Measurements from ENCODE around the gene USP32. TPM values are rescaled to one million over a fixed set of nuclear protein-coding genes. Genes with fewer than 3 reads are reported as not detected.

USP32 gene
- total RNA-seq, 4 donors from 2014 or later = 14.7 to 86.0 (median 54.8) TPM

- TF ChIP-seq EP300 (IDR thresholded peaks at IDR 0.05; ENCODE audit: low read depth) (no peak), POLR2AphosphoS5 (IDR thresholded peaks at IDR 0.05) (peak in 1 of 3 donors; percentile 23), POLR2A (IDR thresholded peaks at IDR 0.05) (no peak), CTCF (IDR thresholded peaks at IDR 0.05) (no peak)
- in situ Hi-C loops (cut with MboI; ENCODE audit: low pct_ligation_motif_present in 1 of 4, low pct_unique_long_range_greater_than_20kb in 1 of 4, low sequenced_read_pairs in 3 of 4) = no loop called here
- no peaks in the 10 kb centered on the region for H3K9me3 ChIP-seq
Measured at GRCh38 chr17:60165971-60166370, 226.0 kb downstream of the USP32 start.

GRCh38 chr17:60165223-60165622, 226.7 kb downstream of the USP32 start:
- intact Hi-C loops (cut with DNase I; ENCODE audit: low total_unique reads) = no loop called here
- H3K9me3 ChIP-seq = no peaks in the 10 kb centered on the region
- no peaks in the 10 kb centered on the region for H3K36me3 ChIP-seq
- H3K4me3 ChIP-seq = no peak overlapping the region
- no peak for TF ChIP-seq POLR2AphosphoS5 (IDR thresholded peaks at IDR 0.05)
- TF ChIP-seq POLR2A (IDR thresholded peaks at IDR 0.05) = no peak
- no peak for TF ChIP-seq EP300 (IDR thresholded peaks at IDR 0.05; ENCODE audit: low read depth)
- peaks cover 0 to 49% (median 38%) of the 10 kb centered on the region in 4 donors for H3K4me1 ChIP-seq
- in situ Hi-C loops (cut with MboI; ENCODE audit: low pct_ligation_motif_present in 1 of 4, low pct_unique_long_range_greater_than_20kb in 1 of 4, low sequenced_read_pairs in 3 of 4) = no loop called here
- peaks cover 2% of the 10 kb centered on the region for H3K27me3 ChIP-seq
- peak overlapping the region in 1 of 4 donors; percentile 10 for H3K27ac ChIP-seq
- WGBS, 2 donors (ENCODE audit: low coverage in 1 of 2) = 68% methylated on average over 5 of the region's 5 CpGs; no CpG with 5 or more reads in 1 of the 2 donors
- DNase-seq = no peak

More at GRCh38 chr17:60165971-60166370, 226.0 kb downstream of the USP32 start:
- Histone ChIP-seq H3K36me3 (no peaks in the 10 kb centered on the region), H3K4me3 (no peak overlapping the region), H3K27ac (peak overlapping the region; percentile 22 to 37 (median 32)), H3K27me3 (no peaks in the 10 kb centered on the region), H3K4me1 (peaks cover 3 to 56% (median 45%) of the 10 kb centered on the region in 4 donors)
- peak; percentile 76 for DNase-seq
- WGBS, 2 donors (ENCODE audit: low coverage in 1 of 2) = 0 to 53% methylated on average over 1 to 5 of the region's 5 CpGs
- intact Hi-C loops (cut with DNase I; ENCODE audit: low total_unique reads) = no loop called here

- WGBS, 2 donors (ENCODE audit: low coverage in 1 of 2) = 48 to 67% methylated on average over 1 to 5 of the region's 5 CpGs
- peaks cover 0 to 44% (median 33%) of the 10 kb centered on the region in 4 donors for H3K4me1 ChIP-seq
- peaks cover 6% of the 10 kb centered on the region for H3K27me3 ChIP-seq
- no peak for TF ChIP-seq POLR2A (IDR thresholded peaks at IDR 0.05)
- no peak for TF ChIP-seq POLR2AphosphoS5 (IDR thresholded peaks at IDR 0.05)
- TF ChIP-seq CTCF (IDR thresholded peaks at IDR 0.05) = no peak
- TF ChIP-seq EP300 (IDR thresholded peaks at IDR 0.05; ENCODE audit: low read depth) = no peak
- no peaks in the 10 kb centered on the region for H3K9me3 ChIP-seq
- in situ Hi-C loops (cut with MboI; ENCODE audit: low pct_ligation_motif_present in 1 of 4, low pct_unique_long_range_greater_than_20kb in 1 of 4, low sequenced_read_pairs in 3 of 4) = no loop called here
- DNase-seq = no peak
- no peaks in the 10 kb centered on the region for H3K36me3 ChIP-seq
- H3K27ac ChIP-seq = no peak overlapping the region
- intact Hi-C loops (cut with DNase I; ENCODE audit: low total_unique reads) = no loop called here
- H3K4me3 ChIP-seq = no peak overlapping the region
Measured at GRCh38 chr17:60164697-60165096, 227.2 kb downstream of the USP32 start.

DNA sequence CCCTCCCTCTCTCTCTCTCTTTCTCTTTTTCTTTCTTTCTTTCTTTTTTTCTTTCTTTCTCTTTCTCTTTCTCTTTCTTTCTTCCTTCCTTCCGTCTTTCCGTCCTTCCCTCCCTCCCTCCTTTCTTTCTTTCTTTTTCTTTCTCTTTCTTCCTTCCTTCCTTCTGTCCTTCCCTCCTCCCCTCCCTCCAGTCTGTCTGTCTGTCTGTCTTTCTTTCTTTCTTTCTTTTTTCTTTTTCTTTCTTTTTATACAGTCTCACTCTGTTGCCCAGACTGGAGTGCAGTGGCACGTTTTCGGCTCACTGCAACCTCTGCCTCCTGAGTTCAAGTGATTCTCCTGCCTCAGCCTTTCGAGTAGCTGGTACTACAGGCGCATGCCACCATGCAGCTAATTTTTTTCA, 227.8 kb downstream of the USP32 start:
- intact Hi-C loops (cut with DNase I; ENCODE audit: low total_unique reads) (no loop called here), in situ Hi-C loops (cut with MboI; ENCODE audit: low pct_ligation_motif_present in 1 of 4, low pct_unique_long_range_greater_than_20kb in 1 of 4, low sequenced_read_pairs in 3 of 4) (no loop called here)
- H3K9me3 ChIP-seq = no peaks in the 10 kb centered on the region
- 82 to 90% methylated on average over 6 of the region's 6 CpGs for WGBS, 2 donors (ENCODE audit: low coverage in 1 of 2)
- peaks cover 8% of the 10 kb centered on the region for H3K27me3 ChIP-seq
- no peak for DNase-seq
- H3K36me3 ChIP-seq = no peaks in the 10 kb centered on the region
- no peak overlapping the region for H3K4me3 ChIP-seq
- peaks cover 0 to 38% (median 28%) of the 10 kb centered on the region in 4 donors for H3K4me1 ChIP-seq
- no peak for TF ChIP-seq CTCF (IDR thresholded peaks at IDR 0.05)
- no peak for TF ChIP-seq POLR2A (IDR thresholded peaks at IDR 0.05)
- TF ChIP-seq EP300 (IDR thresholded peaks at IDR 0.05; ENCODE audit: low read depth) = no peak
- TF ChIP-seq POLR2AphosphoS5 (IDR thresholded peaks at IDR 0.05) = no peak
- no peak overlapping the region for H3K27ac ChIP-seq
